ENCODE measurements around the gene LYRM4. TPM values are rescaled to one million over a fixed set of nuclear protein-coding genes. Genes with fewer than 3 reads are reported as not detected.

Gene LYRM4
- total and polyA plus RNA-seq, 9 of the 15 experiments (the other 6 are each of a cell fraction or from before 2014, with no cell fraction given): 24.2 to 69.4 (median 41.8) TPM

- no peak for TF ChIP-seq ETV1 (tag; conservative IDR thresholded peaks at IDR 0.05; ENCODE audit: low read depth)
- no peak for TF ChIP-seq PHB (CRISPR knock-in tag; IDR thresholded peaks at IDR 0.05)
- TF ChIP-seq ZNF253 (CRISPR knock-in tag; conservative IDR thresholded peaks at IDR 0.05): no peak
- TF ChIP-seq, protein P1, sequence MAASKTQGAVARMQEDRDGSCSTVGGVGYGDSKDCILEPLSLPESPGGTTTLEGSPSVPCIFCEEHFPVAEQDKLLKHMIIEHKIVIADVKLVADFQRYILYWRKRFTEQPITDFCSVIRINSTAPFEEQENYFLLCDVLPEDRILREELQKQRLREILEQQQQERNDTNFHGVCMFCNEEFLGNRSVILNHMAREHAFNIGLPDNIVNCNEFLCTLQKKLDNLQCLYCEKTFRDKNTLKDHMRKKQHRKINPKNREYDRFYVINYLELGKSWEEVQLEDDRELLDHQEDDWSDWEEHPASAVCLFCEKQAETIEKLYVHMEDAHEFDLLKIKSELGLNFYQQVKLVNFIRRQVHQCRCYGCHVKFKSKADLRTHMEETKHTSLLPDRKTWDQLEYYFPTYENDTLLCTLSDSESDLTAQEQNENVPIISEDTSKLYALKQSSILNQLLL (CRISPR knock-in tag; IDR thresholded peaks at IDR 0.05; ENCODE audit: borderline replicate concordance): no peak
- no peak for TF ChIP-seq CEBPB (tag; IDR thresholded peaks at IDR 0.05)
- TF ChIP-seq HINFP (tag; conservative IDR thresholded peaks at IDR 0.05; ENCODE audit: low read depth): peak; percentile 66
- TF ChIP-seq TCF15 (CRISPR knock-in tag; IDR thresholded peaks at IDR 0.05): no peak
- no peak for TF ChIP-seq U2AF2 (optimal IDR thresholded peaks at IDR 0.05; ENCODE audit: low read depth, low read length)
- TF ChIP-seq BHLHE40 (IDR thresholded peaks at IDR 0.05; ENCODE audit: low read length): 0 out of 2 replicates have a peak, but pooled peaks have one; percentile 6
- TF ChIP-seq E2F4 (CRISPR knock-in tag; IDR thresholded peaks at IDR 0.05; ENCODE audit: low read depth): no peak
- no peak for TF ChIP-seq CHD1 (IDR thresholded peaks at IDR 0.05; ENCODE audit: low read length)
- no peak for TF ChIP-seq HSF4 (CRISPR knock-in tag; IDR thresholded peaks at IDR 0.05; ENCODE audit: borderline replicate concordance)
- TF ChIP-seq BMI1 (IDR thresholded peaks at IDR 0.05; ENCODE audit: low read length): no peak
- no peak; the same call in none of the 2 replicates for TF ChIP-seq ZNF644 (tag; IDR thresholded peaks at IDR 0.05; ENCODE audit: low read depth)
- no peak for TF ChIP-seq SIX5 (IDR thresholded peaks at IDR 0.05; ENCODE audit: borderline replicate concordance in 1 of 2, insufficient read depth in 1 of 2, low read depth in 1 of 2, low read length in 2 of 2)
- TF ChIP-seq POLR2G (IDR thresholded peaks at IDR 0.05; ENCODE audit: low read depth, low read length): no peak
- TF ChIP-seq ZNF354B (CRISPR knock-in tag; IDR thresholded peaks at IDR 0.05): no peak
- no peak for TF ChIP-seq PHB2 (IDR thresholded peaks at IDR 0.05; ENCODE audit: low read depth)
- TF ChIP-seq, protein P2, sequence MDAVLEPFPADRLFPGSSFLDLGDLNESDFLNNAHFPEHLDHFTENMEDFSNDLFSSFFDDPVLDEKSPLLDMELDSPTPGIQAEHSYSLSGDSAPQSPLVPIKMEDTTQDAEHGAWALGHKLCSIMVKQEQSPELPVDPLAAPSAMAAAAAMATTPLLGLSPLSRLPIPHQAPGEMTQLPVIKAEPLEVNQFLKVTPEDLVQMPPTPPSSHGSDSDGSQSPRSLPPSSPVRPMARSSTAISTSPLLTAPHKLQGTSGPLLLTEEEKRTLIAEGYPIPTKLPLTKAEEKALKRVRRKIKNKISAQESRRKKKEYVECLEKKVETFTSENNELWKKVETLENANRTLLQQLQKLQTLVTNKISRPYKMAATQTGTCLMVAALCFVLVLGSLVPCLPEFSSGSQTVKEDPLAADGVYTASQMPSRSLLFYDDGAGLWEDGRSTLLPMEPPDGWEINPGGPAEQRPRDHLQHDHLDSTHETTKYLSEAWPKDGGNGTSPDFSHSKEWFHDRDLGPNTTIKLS (IDR thresholded peaks at IDR 0.05; ENCODE audit: borderline replicate concordance, low read depth): peak; percentile 46; the same call in 1 of the 2 replicates
- TF ChIP-seq RBM39 (optimal IDR thresholded peaks at IDR 0.05; ENCODE audit: low read depth, low read length): no peak
- peak; percentile 96 for TF ChIP-seq MYC (IDR thresholded peaks at IDR 0.05; ENCODE audit: low read depth, low read length)
- no peak for TF ChIP-seq MYC (CRISPR knock-in tag; IDR thresholded peaks at IDR 0.05; ENCODE audit: borderline replicate concordance, low read depth)
- TF ChIP-seq COPS2 (conservative IDR thresholded peaks at IDR 0.05): no peak
Observed at GRCh38 chr6:5302220-5302946, 41.6 kb upstream of the LYRM4 start (continued).

All from K562 (cell line).